ENCODE measurements around the gene NT5C1A.

The NT5C1A gene

DNA sequence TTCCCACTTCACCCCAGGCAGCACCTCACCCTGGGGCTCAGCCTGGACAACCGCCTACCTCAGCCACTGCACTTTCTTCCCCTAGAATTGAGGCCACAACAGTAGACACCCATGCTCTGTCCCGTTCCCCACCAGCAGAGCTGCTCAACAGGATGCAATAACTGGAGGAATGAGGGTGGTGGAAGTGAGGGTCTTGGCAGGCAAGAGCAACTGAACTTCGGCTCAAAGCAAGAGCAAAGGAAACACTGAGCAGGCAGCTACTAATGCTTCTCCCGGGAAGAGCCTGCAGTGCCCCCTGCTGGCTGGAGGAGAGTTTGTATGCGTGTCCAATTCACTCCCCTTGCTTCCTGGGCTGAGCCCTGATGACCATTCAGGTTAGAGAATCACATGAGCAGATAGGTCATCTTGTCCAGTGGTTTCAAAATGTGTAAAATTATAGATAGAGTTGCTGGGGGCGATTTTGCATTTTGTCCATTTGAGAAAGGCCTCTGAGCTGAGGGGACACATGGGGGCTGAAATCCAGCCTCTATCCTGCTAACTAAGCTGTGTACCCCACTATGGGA, 13.9 kb downstream of the NT5C1A start:
- peak; percentile 80 for DNase-seq

DNA sequence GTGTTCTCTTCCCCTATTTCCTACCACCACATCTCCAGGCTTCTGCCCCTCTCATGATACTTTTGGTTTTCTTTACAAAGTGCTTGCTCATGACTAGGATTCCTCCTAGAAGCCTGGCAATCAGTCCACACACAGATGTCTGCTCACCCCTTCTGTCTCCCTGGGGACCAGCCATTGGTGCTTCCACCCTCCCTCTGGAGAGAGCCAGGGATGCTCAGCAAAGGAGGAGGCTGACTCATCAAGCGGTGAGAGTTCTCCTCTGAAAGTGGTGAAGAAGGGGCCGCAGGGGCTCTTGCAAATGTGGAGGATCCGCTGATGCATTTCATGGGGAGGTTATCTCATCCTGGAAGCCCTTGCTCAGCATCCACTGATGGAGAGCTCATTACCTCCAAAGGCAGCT, 14.5 kb downstream of the NT5C1A start:
- DNase-seq: no peak

- no peak for DNase-seq
Observed at GRCh38 chr1:39656391-39656790, 15.5 kb downstream of the NT5C1A start.

GRCh38 chr1:39655578-39656268, 16.2 kb downstream of the NT5C1A start:
- no peak for DNase-seq

DNA sequence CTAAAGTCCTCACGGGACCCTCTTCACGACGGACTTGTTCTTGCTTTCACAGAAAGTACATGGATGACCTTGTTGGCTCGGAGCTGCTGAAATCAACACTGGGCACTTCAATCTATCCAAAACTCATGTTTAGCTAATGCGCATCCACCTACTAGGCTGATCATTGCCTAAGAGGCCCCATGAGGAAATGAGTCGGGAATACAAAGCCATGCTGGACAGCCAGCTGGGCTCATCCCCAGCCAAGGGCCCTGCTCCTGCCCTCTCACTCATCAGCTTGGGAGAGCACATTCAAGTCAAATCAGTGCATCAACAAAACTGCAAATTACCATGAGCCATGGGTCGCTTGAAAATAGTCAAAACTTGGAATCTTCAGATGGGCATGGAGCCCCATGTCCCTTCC, 17.6 kb downstream of the NT5C1A start:
- no peak for DNase-seq

GRCh38 chr1:39653546-39654031, 18.3 kb downstream of the NT5C1A start:
- peak; percentile 87 for DNase-seq

DNA sequence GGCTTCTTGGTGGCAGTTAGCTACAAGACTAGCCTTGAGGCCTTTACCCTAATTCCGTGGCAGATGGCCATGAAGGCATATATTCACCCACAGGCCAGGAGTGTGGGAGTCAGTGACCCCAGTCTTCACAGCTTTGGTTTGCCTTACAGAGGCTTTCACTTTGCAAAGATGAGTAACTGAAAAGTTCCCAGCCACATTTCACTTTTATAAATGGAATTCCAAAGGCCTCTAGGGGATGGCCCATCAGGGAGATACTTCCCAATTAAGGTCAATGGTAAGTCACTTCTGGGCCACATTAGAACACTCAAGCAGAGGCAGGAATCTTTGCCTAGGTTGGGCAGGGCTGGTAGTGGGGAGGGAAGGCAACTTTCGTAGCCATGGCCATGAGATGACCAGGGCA, 19.4 kb downstream of the NT5C1A start:
- no peak for DNase-seq

GRCh38 chr1:39652105-39652504, 19.8 kb downstream of the NT5C1A start:
- DNase-seq: no peak

- no peak for DNase-seq
Observed at GRCh38 chr1:39650431-39650830, 21.5 kb downstream of the NT5C1A start.

DNA sequence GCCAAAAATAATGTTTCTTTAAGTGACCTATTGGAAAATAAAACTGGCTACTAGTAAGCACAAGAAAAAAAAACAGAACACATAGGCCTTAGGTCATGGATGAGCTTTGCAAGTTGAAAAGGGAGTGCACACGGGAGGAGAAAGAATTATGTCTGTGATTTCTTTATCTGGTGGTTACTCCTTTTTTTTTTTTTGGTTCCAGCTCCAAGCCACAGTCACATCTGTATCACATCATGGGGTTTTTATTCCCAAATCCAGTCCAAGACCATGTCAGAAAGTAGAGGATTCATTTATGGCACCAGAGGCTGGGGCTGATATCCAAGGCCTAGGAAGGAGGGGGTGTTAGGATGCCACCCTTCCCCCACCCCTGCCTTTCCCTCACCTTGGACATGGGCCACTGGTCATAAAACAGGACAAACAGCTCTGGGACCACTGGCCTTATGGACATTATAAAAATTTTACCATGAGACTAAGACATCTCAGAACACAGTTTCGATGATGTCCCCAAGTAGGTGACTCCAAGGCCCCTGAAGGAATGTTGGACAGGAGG, 22.2 kb downstream of the NT5C1A start:
- DNase-seq: no peak

- DNase-seq: no peak
Observed at GRCh38 chr1:39648496-39648895, 23.4 kb downstream of the NT5C1A start.

- DNase-seq: no peak
Observed at GRCh38 chr1:39647247-39647646, 24.7 kb downstream of the NT5C1A start.

DNA sequence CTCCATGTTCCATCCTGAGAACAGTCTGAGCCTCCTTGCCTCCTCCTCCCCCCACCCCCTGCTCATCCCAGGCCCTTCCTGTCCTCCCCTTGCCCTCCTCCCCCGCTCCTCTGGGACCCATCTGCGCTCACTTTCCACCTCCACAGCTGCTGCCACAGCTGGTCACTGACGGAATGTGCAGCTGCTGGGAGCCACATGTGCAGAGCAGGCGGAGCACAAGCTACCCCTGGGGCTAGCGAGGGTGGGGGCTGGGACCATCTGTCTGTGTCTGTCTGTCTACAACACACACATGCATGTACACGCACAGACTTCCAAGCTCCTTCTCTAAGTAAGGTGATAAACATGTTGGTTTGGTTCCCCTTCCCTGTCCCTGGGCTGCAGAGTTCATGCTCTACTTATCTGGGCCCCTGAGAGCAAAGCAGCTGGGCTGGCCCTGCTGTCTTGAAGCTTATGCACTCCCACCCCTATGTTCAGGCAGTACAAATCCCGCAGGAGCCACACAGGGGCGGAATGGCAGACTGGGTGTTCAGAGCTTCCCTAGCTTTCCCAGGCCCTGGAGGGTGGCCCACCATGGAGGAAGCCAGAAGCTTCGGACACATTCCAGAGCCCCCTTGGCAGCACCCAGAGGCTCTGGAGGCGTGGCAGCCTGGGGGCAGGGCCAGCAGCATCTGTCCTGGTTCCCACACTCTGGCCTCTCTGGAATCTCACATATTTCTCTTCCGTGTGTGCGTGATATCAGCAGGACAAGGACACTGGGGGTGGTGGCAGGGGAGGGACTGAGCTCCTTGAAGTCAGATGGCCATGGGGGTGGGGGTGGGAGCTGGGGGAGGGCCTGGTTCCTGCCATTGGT, 25.4 kb downstream of the NT5C1A start:
- DNase-seq: no peak

- no peak for DNase-seq
Observed at GRCh38 chr1:39645411-39646043, 26.4 kb downstream of the NT5C1A start.

- DNase-seq: no peak
Observed at GRCh38 chr1:39643705-39644104, 28.2 kb downstream of the NT5C1A start.

GRCh38 chr1:39642796-39643195, 29.1 kb downstream of the NT5C1A start:
- no peak for DNase-seq

- no peak for DNase-seq
Observed at GRCh38 chr1:39640861-39641260, 31.0 kb downstream of the NT5C1A start.

DNA sequence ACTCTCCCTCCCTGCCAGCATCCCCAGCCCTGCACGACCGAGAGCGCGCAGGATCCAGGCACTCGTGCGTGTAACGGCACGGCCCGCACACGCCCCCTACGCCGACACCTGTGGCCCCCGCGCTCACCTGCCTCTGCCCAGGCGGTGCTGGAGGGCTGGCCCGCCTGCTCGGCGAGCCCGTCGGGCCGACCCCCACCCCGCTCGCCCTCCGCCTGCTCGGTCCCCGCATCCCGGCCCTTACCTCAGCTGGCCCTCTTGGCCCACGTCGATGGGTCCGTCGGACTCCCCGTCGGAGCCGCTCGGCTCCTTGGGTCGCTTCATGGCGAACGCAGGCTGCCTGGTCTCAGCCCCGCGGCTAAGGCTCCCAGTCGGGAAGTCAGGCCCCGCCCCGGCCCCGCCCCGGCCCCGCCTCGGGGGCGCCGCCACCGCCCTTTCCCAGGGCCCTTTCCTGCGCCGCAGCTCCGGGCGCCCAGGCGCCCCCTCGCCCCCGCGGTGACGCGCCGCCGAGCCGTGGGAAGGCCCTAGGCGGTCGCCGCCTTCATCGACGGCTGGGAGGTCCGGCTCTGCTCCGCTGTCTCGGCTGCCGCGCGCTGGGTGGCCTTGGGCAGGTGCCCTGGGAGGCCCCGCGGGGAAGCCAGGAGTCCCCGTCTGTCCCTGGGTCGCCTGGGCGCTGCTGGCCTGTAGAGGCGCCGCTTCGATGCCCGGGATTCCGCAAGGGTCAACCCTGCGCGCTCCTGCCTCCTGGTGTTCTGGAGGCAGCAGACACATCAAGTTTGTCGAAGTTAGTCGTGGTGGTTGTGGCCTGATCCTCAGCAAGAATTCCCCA, 32.4 kb downstream of the NT5C1A start, which contains the start of gene HEYL:
Gene HEYL, minus strand, starts transcription at position 339 of the 826 bp plus-strand sequence. Its CDS starts 18 bp downstream, at position 321.
- DNase-seq: no peak

DNA sequence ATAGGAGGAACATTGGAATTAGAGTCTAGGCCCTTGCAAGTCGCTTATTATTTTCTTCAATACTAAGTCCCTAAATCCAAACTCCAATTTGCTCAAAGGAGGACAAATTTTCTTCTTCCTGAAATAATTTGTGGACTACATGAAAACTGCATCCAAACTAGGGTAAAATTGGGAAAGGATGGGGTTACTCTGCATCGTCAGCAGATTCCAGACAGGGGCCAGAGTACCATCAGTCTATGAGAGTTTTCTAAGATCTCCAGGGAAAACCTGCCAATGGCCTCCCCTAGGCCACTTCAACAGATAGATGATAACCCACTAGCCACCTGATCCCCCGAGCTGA, 33.0 kb downstream of the NT5C1A start:
- no peak for DNase-seq

- DNase-seq: no peak
Observed at GRCh38 chr1:39637361-39637760, 34.5 kb downstream of the NT5C1A start.

DNA sequence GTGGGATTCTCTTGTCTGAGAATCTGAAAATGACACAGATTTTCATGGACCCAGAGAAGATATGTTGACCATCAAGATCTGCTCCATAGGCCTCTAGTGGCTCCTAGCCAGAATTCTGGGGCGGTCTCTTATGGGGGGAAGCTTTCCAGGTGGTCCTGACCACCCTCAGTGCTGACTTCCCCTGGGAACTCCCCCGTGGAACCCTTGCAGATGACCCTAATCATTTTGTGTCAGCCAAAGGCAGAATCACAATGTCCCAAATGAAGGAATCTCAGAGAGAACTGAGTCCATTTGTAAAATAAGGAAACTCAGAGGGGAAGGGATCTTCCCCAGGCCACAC, 36.1 kb downstream of the NT5C1A start:
- no peak for DNase-seq

DNA sequence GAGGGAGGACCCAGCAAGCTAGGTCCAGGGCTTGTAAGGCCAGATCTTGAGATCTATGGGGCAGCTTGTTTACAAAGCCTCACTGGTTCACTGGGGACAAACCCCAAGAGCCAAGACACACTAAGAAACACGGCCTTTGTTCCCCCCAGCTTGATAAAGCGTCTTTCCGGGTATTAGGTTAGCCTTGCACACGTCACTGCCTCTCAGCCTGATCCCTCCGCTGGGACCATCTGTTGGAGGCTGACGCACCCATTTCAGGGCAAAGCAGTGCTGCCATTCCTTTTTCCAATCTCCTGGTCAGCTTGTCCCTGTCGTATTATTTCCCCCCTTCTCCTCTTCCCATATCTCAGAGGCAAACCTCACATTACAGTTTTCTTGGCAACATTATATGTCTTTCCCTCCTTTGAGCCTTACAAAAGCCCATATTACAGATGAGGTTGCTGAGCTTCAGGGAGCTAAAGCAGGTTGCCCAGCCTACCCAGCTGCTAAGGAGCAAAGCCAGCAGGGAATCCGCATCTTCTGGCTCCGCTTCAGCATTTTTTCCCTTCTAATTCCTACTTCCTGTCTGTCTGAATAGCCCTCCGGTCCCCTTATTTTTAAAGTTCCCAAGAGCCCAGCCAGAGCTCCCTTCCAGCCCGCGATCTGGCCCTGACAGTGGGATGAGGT, 36.6 kb downstream of the NT5C1A start:
- DNase-seq: no peak
